Left lung (tissue), 10 donors: ENCODE results near the gene COMMD2. TPM values are rescaled to one million over a fixed set of nuclear protein-coding genes. Genes with fewer than 3 reads are reported as not detected.

Experiments used
- ATAC-seq: fragments of 200-7000 bp; cut with Tn5 transposase; one replicate; pipeline ENCODE4 v1.9.1; 2020; ENCODE audit warnings: moderate library complexity
- DNase-seq, 4 donors: peaks; one replicate each; pipeline ENCODE4 v3.0.0-alpha.2; 2013 to 2020
- H3K27ac ChIP-seq, 2 donors: fragments of 200-600 bp; sonication (generic) in 1 of 2; one replicate each; pipeline versions ENCODE4 v1.5.0 to v1.8.0; 2020 to 2021
- H3K27me3 ChIP-seq, 2 donors: fragments of 200-600 bp; sonication (generic) in 1 of 2; one replicate each; pipeline versions ENCODE4 v1.5.0 to v1.8.0; 2020 to 2021
- H3K36me3 ChIP-seq, 2 donors: fragments of 200-600 bp; sonication (generic) in 1 of 2; one replicate each; pipeline versions ENCODE4 v1.5.0 to v1.8.0; 2020 to 2021
- H3K4me1 ChIP-seq, 2 donors: fragments of 200-600 bp; one replicate each; pipeline ENCODE4 v1.8.0; 2021
- H3K4me3 ChIP-seq, 2 donors: fragments of 200-600 bp; sonication (generic) in 1 of 2; one replicate each; pipeline versions ENCODE4 v1.5.0 to v1.8.0; 2020 to 2021; ENCODE audit warnings: mild to moderate bottlenecking in 1 of 2
- H3K9me3 ChIP-seq, 2 donors: fragments of 200-600 bp; sonication (generic) in 1 of 2; one replicate each; pipeline versions ENCODE4 v1.5.0 to v1.8.0; 2020 to 2021
- CTCF ChIP-seq, 2 donors: fragments of 200-600 bp; sonication (generic) in 1 of 2; IDR thresholded peaks; one replicate each; pipeline versions ENCODE4 v1.5.0 to v1.8.0; 2021; ENCODE audit warnings: antibody characterized with exemption in 2 of 2
- intact Hi-C, 2 donors: fragments of 100-400 bp; cut with DNase I; formaldehyde crosslinking; loops; one replicate each; pipeline versions ENCODE4 v1.11.2 to v1.14.2; 2022
- polyA plus RNA-seq, 6 donors: library from polyadenylated mRNA; unstranded; fragments of 120-200 nt; gene quantifications; one replicate each; pipeline ENCODE4 v1.2.1, GENCODE V29; 2013; ENCODE audit not compliant: insufficient read length in 6 of 6
- total RNA-seq, 2 donors: library from RNA; stranded (reverse); fragmentation: NEBNext Ultra II Directional; extraction: Animal tissue kit (Norgen Biotek cat#: 25700); gene quantifications; one replicate each; pipeline ENCODE4 v1.2.1, GENCODE V29; 2021
- donor health status: DM: no; HTN: yes; CAD: no.
- donor health status: DM: no; HTN: no; CAD: no.

The COMMD2 gene
- total and polyA plus RNA-seq, 8 donors, result 43.1 to 63.8 (median 57.2) TPM

DNA sequence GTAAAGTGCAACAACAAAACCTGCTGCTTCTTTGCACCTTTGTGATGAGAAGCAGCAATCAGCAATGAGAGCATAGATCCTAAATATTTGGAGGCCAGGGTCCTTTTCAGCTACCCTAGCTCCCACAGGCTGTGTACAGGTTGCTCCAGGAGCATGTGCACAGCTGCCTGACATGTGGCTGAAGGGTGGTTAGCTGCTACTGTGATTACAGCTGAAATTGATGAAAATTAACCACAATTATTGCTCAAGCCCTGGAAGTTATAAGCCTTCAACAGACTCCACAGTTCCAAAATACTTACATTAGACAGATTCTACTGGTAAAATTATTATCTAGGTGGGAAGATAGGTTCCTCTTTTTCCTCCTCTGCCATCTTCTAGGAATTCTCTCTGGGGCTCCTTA is 28.5 kb downstream of the COMMD2 start:
- Histone ChIP-seq H3K27me3 (no peaks in the 10 kb centered on the region), H3K27ac (no peak overlapping the region), H3K4me3 (no peak overlapping the region), H3K4me1 (no peaks in the 10 kb centered on the region), H3K36me3 (no peaks in the 10 kb centered on the region), H3K9me3 (peaks cover 0 to 13% of the 10 kb centered on the region in 2 donors)
- ATAC-seq (no peak), DNase-seq (no peak)
- no peak for TF ChIP-seq CTCF (IDR thresholded peaks at IDR 0.05)
- intact Hi-C loops, result no loop called here

DNA sequence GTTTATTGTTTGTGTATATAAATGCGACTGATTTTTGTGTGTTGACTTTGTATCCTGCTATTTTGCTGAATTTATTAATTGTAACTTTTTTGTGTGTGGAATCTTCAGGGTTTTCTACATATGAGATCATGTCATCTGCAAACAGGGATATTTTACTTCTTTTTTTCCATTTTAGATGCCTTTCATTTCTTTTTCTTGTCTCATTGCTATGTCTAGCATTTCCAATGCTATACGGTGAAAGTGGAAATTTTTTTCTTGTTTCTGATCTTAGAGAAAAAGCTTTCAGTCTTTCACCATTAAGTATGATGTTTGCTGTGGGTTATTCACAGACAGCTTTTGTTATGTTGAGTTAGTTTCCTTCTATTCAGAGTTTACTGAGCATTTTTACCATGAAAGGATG is 31.4 kb downstream of the COMMD2 start:
- H3K27ac ChIP-seq, result no peak overlapping the region
- H3K4me3 ChIP-seq, result no peak overlapping the region
- no peak for DNase-seq
- peaks cover 0 to 13% of the 10 kb centered on the region in 2 donors for H3K9me3 ChIP-seq
- intact Hi-C loops, result no loop called here
- H3K36me3 ChIP-seq, result no peaks in the 10 kb centered on the region
- H3K4me1 ChIP-seq, result peaks cover 0 to 6% of the 10 kb centered on the region in 2 donors
- no peaks in the 10 kb centered on the region for H3K27me3 ChIP-seq
- ATAC-seq, result no peak
- TF ChIP-seq CTCF (IDR thresholded peaks at IDR 0.05), result no peak

GRCh38 chr3:149717391-149718056 is 34.8 kb downstream of the COMMD2 start:
- H3K4me1 ChIP-seq, result peaks cover 0 to 6% of the 10 kb centered on the region in 2 donors
- ATAC-seq (peak; percentile 88), DNase-seq (peak in 2 of 4 donors; percentile 63 to 76)
- H3K9me3 ChIP-seq, result peaks cover 0 to 13% of the 10 kb centered on the region in 2 donors
- no peaks in the 10 kb centered on the region for H3K36me3 ChIP-seq
- intact Hi-C loops, result loop anchor here in 1 of 2 donors (10.0 kb wide), 1 partner anchor 193 kb away; no protein-coding TSS in a partner anchor
- H3K4me3 ChIP-seq, result no peak overlapping the region
- H3K27me3 ChIP-seq, result no peaks in the 10 kb centered on the region
- H3K27ac ChIP-seq, result no peak overlapping the region
- peak; percentile 59 to 62 for TF ChIP-seq CTCF (IDR thresholded peaks at IDR 0.05)

DNA sequence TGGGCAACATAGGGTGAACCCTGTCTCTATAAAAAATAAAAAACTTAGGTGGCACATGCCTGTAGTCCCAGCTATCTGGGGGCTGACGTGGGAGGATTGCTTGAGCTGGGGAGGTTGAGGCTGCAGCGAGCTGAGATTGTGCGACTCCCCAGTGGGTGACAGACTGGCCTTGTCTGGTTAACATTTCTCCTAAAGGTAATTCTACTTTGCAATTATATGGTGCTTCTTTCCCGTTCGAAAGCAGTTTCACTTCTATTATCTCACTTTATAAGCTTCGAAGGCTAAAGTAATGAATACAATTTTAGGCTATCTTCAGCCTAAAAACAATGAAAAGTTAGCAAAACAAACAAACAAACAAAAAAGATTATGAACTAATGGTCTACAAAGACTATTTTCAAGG is 35.3 kb downstream of the COMMD2 start:
- no peaks in the 10 kb centered on the region for H3K27me3 ChIP-seq
- H3K9me3 ChIP-seq, result peaks cover 0 to 13% of the 10 kb centered on the region in 2 donors
- no peak for DNase-seq
- no peak overlapping the region for H3K4me3 ChIP-seq
- H3K27ac ChIP-seq, result no peak overlapping the region
- no peak for TF ChIP-seq CTCF (IDR thresholded peaks at IDR 0.05)
- intact Hi-C loops, result loop anchor here in 1 of 2 donors (10.0 kb wide), 1 partner anchor 192 kb away; no protein-coding TSS in a partner anchor
- no peaks in the 10 kb centered on the region for H3K36me3 ChIP-seq
- no peak for ATAC-seq
- peaks cover 0 to 6% of the 10 kb centered on the region in 2 donors for H3K4me1 ChIP-seq

- Histone ChIP-seq H3K27me3 (no peaks in the 10 kb centered on the region), H3K4me1 (peaks cover 0 to 6% of the 10 kb centered on the region in 2 donors), H3K9me3 (peaks cover 0 to under 1% of the 10 kb centered on the region in 2 donors), H3K4me3 (no peak overlapping the region), H3K36me3 (no peaks in the 10 kb centered on the region), H3K27ac (no peak overlapping the region)
- TF ChIP-seq CTCF (IDR thresholded peaks at IDR 0.05), result no peak
- intact Hi-C loops, result loop anchor here in 1 of 2 donors (10.0 kb wide), 1 partner anchor 190 kb away; no protein-coding TSS in a partner anchor
- ATAC-seq, result no peak
- peak in 1 of 4 donors; percentile 73 for DNase-seq
Observed at GRCh38 chr3:149715247-149715646, 37.0 kb downstream of the COMMD2 start.
